GM12878 (cell line): ENCODE results near the gene GAK. TPM values are rescaled to one million over a fixed set of nuclear protein-coding genes. Genes with fewer than 3 reads are reported as not detected.

Source experiments
- ATAC-seq: fragments of 200-7000 bp; cut with Tn5 transposase; 3 replicates; pipeline ENCODE4 v1.9.1; 2020; ENCODE audit warnings: mild to moderate bottlenecking, moderate library complexity
- BruUV-seq: library from RNA; stranded (reverse); fragments of 400-500 nt; replicated peaks from 2 replicates; lab custom pipeline; 2021; lab: Mats Ljungman, UMichigan
- CTCF ChIA-PET: fragments of 300-600 bp; sonication (Branson Sonifier 250); formaldehyde crosslinking; extraction: SDS; loops from one replicate; lab custom pipeline; 2021; ENCODE audit warnings: inconsistent platforms; lab: Yijun Ruan, JAX
- POLR2A ChIA-PET: fragments of 350-600 bp; formaldehyde crosslinking; extraction: SDS; loops from one replicate; lab custom pipeline; 2021; ENCODE audit warnings: inconsistent platforms; lab: Charles Lee
- RAD21 ChIA-PET: fragments of 300-600 bp; sonication (Branson Sonifier 250); formaldehyde crosslinking; loops from one replicate; lab custom pipeline; 2023; ENCODE audit warnings: antibody characterized with exemption; ENCODE audit not compliant: unreplicated experiment; lab: Charles Lee
- SMC1A ChIA-PET: fragments of 300-600 bp; sonication (Branson Sonifier 250); formaldehyde crosslinking; loops from one replicate; lab custom pipeline; 2023; ENCODE audit not compliant: unreplicated experiment, uncharacterized antibody; lab: Charles Lee
- DNase-seq: peaks from one replicate; pipeline ENCODE4 v3.0.0-alpha.2; 2011; ENCODE audit warnings: low read depth, low spot score
- FAIRE-seq: peaks from 3 replicates; lab custom pipeline; 2011; peaks lifted over from hg19 to GRCh38; lab: Jason Lieb, UNC
- H2AFZ ChIP-seq: 2 replicates; pipeline ENCODE4 v1.6.0; 2011; ENCODE audit warnings: low read depth, low read length, control low read depth; ENCODE audit not compliant: control insufficient read depth
- H3K27ac ChIP-seq: 2 replicates; pipeline ENCODE4 v1.5.1; 2011; ENCODE audit warnings: control low read depth; ENCODE audit not compliant: control insufficient read depth, insufficient read depth
- H3K27me3 ChIP-seq, 2 experiments: replicated peaks in 1 of 2; 2 replicates each; pipeline versions ENCODE4 v1.6.0 to v1.6.1; 2011; ENCODE audit warnings: low read length in 1 of 2; ENCODE audit not compliant: control insufficient read depth in 2 of 2, insufficient read depth in 2 of 2
- H3K36me3 ChIP-seq, 2 experiments: 2 replicates each; pipeline ENCODE4 v1.5.1; 2011; ENCODE audit warnings: low read length in 1 of 2; ENCODE audit not compliant: control insufficient read depth in 2 of 2, insufficient read depth in 2 of 2
- H3K4me1 ChIP-seq: 2 replicates; pipeline ENCODE4 v1.6.1; 2011; ENCODE audit warnings: mild to moderate bottlenecking, low read length, moderate library complexity, mixed read lengths; ENCODE audit not compliant: control insufficient read depth, insufficient read depth
- H3K4me2 ChIP-seq: 2 replicates; pipeline ENCODE4 v1.6.0; 2011; ENCODE audit warnings: control low read depth; ENCODE audit not compliant: control insufficient read depth, insufficient read depth
- H3K4me3 ChIP-seq: fragments of 200-600 bp; sonication (generic); 2 replicates; pipeline ENCODE4 v1.5.1; 2016
- H3K79me2 ChIP-seq: 2 replicates; pipeline ENCODE4 v1.6.0; 2011; ENCODE audit warnings: low read length; ENCODE audit not compliant: control insufficient read depth, insufficient read depth
- H3K9ac ChIP-seq: 2 replicates; pipeline ENCODE4 v1.8.0; 2011; ENCODE audit warnings: low read length, control low read depth, mixed read lengths; ENCODE audit not compliant: control insufficient read depth, insufficient read depth
- H3K9me3 ChIP-seq: replicated peaks from 3 replicates; pipeline ENCODE4 v1.5.1; 2011; ENCODE audit warnings: mild to moderate bottlenecking, low read length; ENCODE audit not compliant: control insufficient read depth, insufficient read depth
- H4K20me1 ChIP-seq: 2 replicates; pipeline ENCODE4 v1.6.0; 2011; ENCODE audit not compliant: control insufficient read depth, insufficient read depth
- BHLHE40 ChIP-seq, 2 experiments: fragments of 450-650 bp in 1 of 2; IDR thresholded peaks; 2 replicates each; pipeline ENCODE4 v1.6.1; 2011 to 2017; ENCODE audit warnings: low read depth in 2 of 2, borderline replicate concordance in 1 of 2, improper control_type of control experiment in 1 of 2, low read length in 1 of 2, mild to moderate bottlenecking in 1 of 2
- EED ChIP-seq: sonication (generic); IDR thresholded peaks from 2 replicates; pipeline ENCODE4 v1.6.1; 2016; ENCODE audit warnings: antibody characterized with exemption, low read depth
- EGR1 ChIP-seq, 2 experiments: IDR thresholded peaks; 1 replicate in 1 of 2; 2 replicates in 1 of 2; pipeline ENCODE4 v1.6.1; 2011 to 2012; ENCODE audit warnings: low read depth in 2 of 2, low read length in 2 of 2, borderline replicate concordance in 1 of 2, mild to moderate bottlenecking in 1 of 2, moderate library complexity in 1 of 2
- NR2C1 ChIP-seq: fragments of 450-650 bp; IDR thresholded peaks from 2 replicates; pipeline ENCODE4 v1.6.1; 2017; ENCODE audit warnings: antibody characterized with exemption, mild to moderate bottlenecking, moderate library complexity
- NR2C2 ChIP-seq: IDR thresholded peaks from 2 replicates; pipeline ENCODE4 v1.6.1; 2011; ENCODE audit warnings: borderline replicate concordance, low read depth; ENCODE audit not compliant: control insufficient read depth, insufficient read length
- POLR2AphosphoS2 ChIP-seq: IDR thresholded peaks from 2 replicates; pipeline ENCODE4 v1.6.1; 2011; ENCODE audit warnings: low read depth, mild to moderate bottlenecking, low read length, improper control_type of control experiment, moderate library complexity
- SRF ChIP-seq, 2 experiments: IDR thresholded peaks; 2 replicates each; pipeline ENCODE4 v1.6.1; 2011; ENCODE audit warnings: low read depth in 2 of 2, low read length in 2 of 2, mild to moderate bottlenecking in 1 of 2, moderate library complexity in 1 of 2
- TARDBP ChIP-seq: IDR thresholded peaks from 2 replicates; pipeline ENCODE4 v1.6.1; 2016; ENCODE audit warnings: borderline replicate concordance
- TBL1XR1 ChIP-seq: IDR thresholded peaks from 2 replicates; pipeline ENCODE4 v1.6.1; 2012; ENCODE audit warnings: low read depth, low read length, improper control_type of control experiment
- ZBTB40 ChIP-seq: fragments of 450-650 bp; IDR thresholded peaks from 2 replicates; pipeline ENCODE4 v1.6.1; 2016; ENCODE audit warnings: mild to moderate bottlenecking, moderate library complexity, borderline replicate concordance
- ZNF207 ChIP-seq: fragments of 450-650 bp; IDR thresholded peaks from 2 replicates; pipeline ENCODE4 v1.6.1; 2014; ENCODE audit warnings: antibody characterized with exemption, mild to moderate bottlenecking, borderline replicate concordance
- WGBS: methylation state at CpG from one replicate; pipeline ENCODE4 v1.1.6; 2016; ENCODE audit warnings: low lambda C conversion rate; ENCODE audit not compliant: insufficient replicate concordance, insufficient coverage; ENCODE audit errors: missing lambda C conversion rate; 5-methylcytosine and 5-hydroxymethylcytosine counted together
- in situ Hi-C: fragments of 300-500 bp; cut with MboI; formaldehyde crosslinking; loops from 9 replicates; pipeline ENCODE4 v1.14.3; 2018; ENCODE audit warnings: mixed read lengths
- intact Hi-C: fragments of 100-400 bp; cut with micrococcal nuclease; formaldehyde crosslinking; loops from one replicate; pipeline ENCODE4 v1.14.2; 2022; ENCODE audit not compliant: unreplicated experiment
- polyA plus RNA-seq, 11 experiments: library from polyadenylated mRNA; depleted of rRNA in 4 of 11; unstranded in 6 of 11; stranded (reverse) in 5 of 11; fragments of >200 nt; fragmentation: Nextera tagmentation in 4 of 11; fragmentation: Illumina TruSeq in 1 of 11; extraction: Ambion mirVana in 4 of 11; extraction: Trizol in 1 of 11; gene quantifications; 1 replicate in 1 of 11; 2 replicates in 10 of 11; pipeline versions ENCODE4 v1.2.1 to v1.2.3, GENCODE V29; 2011 to 2016; ENCODE audit warnings: inconsistent platforms in 2 of 11, missing spikeins in 2 of 11, low read depth in 1 of 11
- total RNA-seq, 4 experiments: library from RNA; depleted of rRNA in 3 of 4; stranded (reverse); fragments of >200 nt in 3 of 4; fragmentation: Illumina TruSeq in 1 of 4; extraction: Trizol in 1 of 4; gene quantifications; 2 replicates each; pipeline versions ENCODE4 v1.2.1 to v1.2.3, GENCODE V29; 2013 to 2021
- TF ChIP-seq, protein P1 (sequence below): fragments of 450-650 bp; IDR thresholded peaks from 2 replicates; pipeline ENCODE4 v1.6.1; 2017; ENCODE audit warnings: antibody characterized with exemption, mild to moderate bottlenecking, moderate library complexity

Gene GAK
- total and polyA plus RNA-seq, 10 of the 15 experiments (the other 5 are each of a cell fraction or from before 2014, with no cell fraction given), result 0.82 to 127 (median 53.8) TPM

- ChIA-PET POLR2A (interaction anchor here (1.0 kb wide), 1 partner anchor 14 kb away, joined by 3 read pairs; the partner anchor contains the start of genes GAK and TMEM175), SMC1A (interaction anchor here (1.4 kb wide), 2 partner anchors 16 to 26 kb away, joined by 3 to 4 read pairs; no protein-coding TSS in a partner anchor), CTCF (no interaction called here), RAD21 (no interaction called here)
- ATAC-seq (no peak), DNase-seq (no peak), FAIRE-seq (no peak)
- H3K27ac ChIP-seq, result no peak overlapping the region
- intact Hi-C loops (no loop called here), in situ Hi-C loops (no loop called here)
- H3K27me3 ChIP-seq, result no peaks in the 10 kb centered on the region
- BruUV-seq, result no TSS peak
- H2AFZ ChIP-seq, result no peak overlapping the region
- H3K36me3 ChIP-seq, result peaks cover 2 to 4% of the 10 kb centered on the region in 2 experiments; a peak in 3 of 4 replicates
- H3K79me2 ChIP-seq, result peaks cover 77% of the 10 kb centered on the region
- no peak overlapping the region for H3K4me2 ChIP-seq
- H3K9me3 ChIP-seq, result peaks cover 9% of the 10 kb centered on the region; the same call in 2 of the 3 replicates
- H3K4me3 ChIP-seq, result no peak overlapping the region
- WGBS, result 100% methylated on average over 2 of the region's 2 CpGs
- H3K9ac ChIP-seq, result no peak overlapping the region
- peaks cover 3% of the 10 kb centered on the region; the same call in 1 of the 2 replicates for H4K20me1 ChIP-seq
- H3K4me1 ChIP-seq, result peaks cover 33% of the 10 kb centered on the region
- TF ChIP-seq ZNF207 (no peak), SRF (IDR thresholded peaks at IDR 0.05; ENCODE audit: low read depth in 2 of 2, low read length in 2 of 2) (no peak), EED (no peak), TARDBP (no peak), NR2C1 (no peak), TBL1XR1 (no peak), POLR2AphosphoS2 (no peak), EGR1 (IDR thresholded peaks at IDR 0.05; ENCODE audit: borderline replicate concordance in 1 of 2, low read depth in 2 of 2, low read length in 2 of 2) (no peak), BHLHE40 (IDR thresholded peaks at IDR 0.05; ENCODE audit: borderline replicate concordance in 1 of 2, low read depth in 2 of 2, low read length in 1 of 2) (no peak), NR2C2 (no peak), ZBTB40 (no peak)
- TF ChIP-seq, protein P1, sequence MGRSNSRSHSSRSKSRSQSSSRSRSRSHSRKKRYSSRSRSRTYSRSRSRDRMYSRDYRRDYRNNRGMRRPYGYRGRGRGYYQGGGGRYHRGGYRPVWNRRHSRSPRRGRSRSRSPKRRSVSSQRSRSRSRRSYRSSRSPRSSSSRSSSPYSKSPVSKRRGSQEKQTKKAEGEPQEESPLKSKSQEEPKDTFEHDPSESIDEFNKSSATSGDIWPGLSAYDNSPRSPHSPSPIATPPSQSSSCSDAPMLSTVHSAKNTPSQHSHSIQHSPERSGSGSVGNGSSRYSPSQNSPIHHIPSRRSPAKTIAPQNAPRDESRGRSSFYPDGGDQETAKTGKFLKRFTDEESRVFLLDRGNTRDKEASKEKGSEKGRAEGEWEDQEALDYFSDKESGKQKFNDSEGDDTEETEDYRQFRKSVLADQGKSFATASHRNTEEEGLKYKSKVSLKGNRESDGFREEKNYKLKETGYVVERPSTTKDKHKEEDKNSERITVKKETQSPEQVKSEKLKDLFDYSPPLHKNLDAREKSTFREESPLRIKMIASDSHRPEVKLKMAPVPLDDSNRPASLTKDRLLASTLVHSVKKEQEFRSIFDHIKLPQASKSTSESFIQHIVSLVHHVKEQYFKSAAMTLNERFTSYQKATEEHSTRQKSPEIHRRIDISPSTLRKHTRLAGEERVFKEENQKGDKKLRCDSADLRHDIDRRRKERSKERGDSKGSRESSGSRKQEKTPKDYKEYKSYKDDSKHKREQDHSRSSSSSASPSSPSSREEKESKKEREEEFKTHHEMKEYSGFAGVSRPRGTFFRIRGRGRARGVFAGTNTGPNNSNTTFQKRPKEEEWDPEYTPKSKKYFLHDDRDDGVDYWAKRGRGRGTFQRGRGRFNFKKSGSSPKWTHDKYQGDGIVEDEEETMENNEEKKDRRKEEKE, result no peak
These were observed 14.1 kb downstream of the GAK start for GRCh38 chr4:917992-918391.
